ENCODE results near the gene IRAK3.

The IRAK3 gene

GRCh38 chr12:66188584-66189485 is at the start of gene IRAK3:
Gene IRAK3 (plus strand): TSS chr12:66189214. CDS start chr12:66189300, 86 bp downstream.
- peak; percentile 94 for DNase-seq

GRCh38 chr12:66139328-66139727 is 49.7 kb upstream of the IRAK3 start:
- no peak for DNase-seq

GRCh38 chr12:66140731-66141130 is 48.3 kb upstream of the IRAK3 start:
- no peak for DNase-seq

GRCh38 chr12:66141299-66141698 is 47.7 kb upstream of the IRAK3 start:
- DNase-seq: no peak

GRCh38 chr12:66142826-66143225 is 46.2 kb upstream of the IRAK3 start:
- DNase-seq: no peak

GRCh38 chr12:66143868-66144267 is 45.1 kb upstream of the IRAK3 start:
- DNase-seq: no peak

GRCh38 chr12:66144791-66145754 is 43.9 kb upstream of the IRAK3 start:
- peak; percentile 74 for DNase-seq

GRCh38 chr12:66149702-66150398 is 39.2 kb upstream of the IRAK3 start:
- DNase-seq: peak; percentile 85

GRCh38 chr12:66152732-66153131 is 36.3 kb upstream of the IRAK3 start:
- DNase-seq: peak; percentile 54

- DNase-seq: no peak
Observed at GRCh38 chr12:66154776-66155175, 34.2 kb upstream of the IRAK3 start.

GRCh38 chr12:66156654-66157053 is 32.4 kb upstream of the IRAK3 start:
- DNase-seq: no peak

GRCh38 chr12:66159123-66159522 is 29.9 kb upstream of the IRAK3 start:
- peak; percentile 24 for DNase-seq

GRCh38 chr12:66160704-66161103 is 28.3 kb upstream of the IRAK3 start:
- DNase-seq: no peak

GRCh38 chr12:66162701-66163100 is 26.3 kb upstream of the IRAK3 start:
- DNase-seq: no peak

- no peak for DNase-seq
Observed at GRCh38 chr12:66163289-66163688, 25.7 kb upstream of the IRAK3 start.

GRCh38 chr12:66164349-66164821 is 24.6 kb upstream of the IRAK3 start:
- DNase-seq: no peak

- DNase-seq: no peak
Observed at GRCh38 chr12:66165141-66165540, 23.9 kb upstream of the IRAK3 start.

GRCh38 chr12:66166561-66166960 is 22.5 kb upstream of the IRAK3 start:
- no peak for DNase-seq

- no peak for DNase-seq
Observed at GRCh38 chr12:66168410-66168809, 20.6 kb upstream of the IRAK3 start.

- peak; percentile 96 for DNase-seq
Observed at GRCh38 chr12:66169221-66170170, 19.5 kb upstream of the IRAK3 start, which contains the start of gene TMBIM4. Gene TMBIM4 (minus strand): TSS chr12:66169996. CDS start chr12:66169951, 45 bp downstream.

- DNase-seq: no peak
Observed at GRCh38 chr12:66170606-66171005, 18.4 kb upstream of the IRAK3 start.
